ENCODE results near the gene ARHGAP31.
A peak's percentile ranks its signal among the peaks of the same experiment; 100 is the strongest.

The ARHGAP31 gene

DNA sequence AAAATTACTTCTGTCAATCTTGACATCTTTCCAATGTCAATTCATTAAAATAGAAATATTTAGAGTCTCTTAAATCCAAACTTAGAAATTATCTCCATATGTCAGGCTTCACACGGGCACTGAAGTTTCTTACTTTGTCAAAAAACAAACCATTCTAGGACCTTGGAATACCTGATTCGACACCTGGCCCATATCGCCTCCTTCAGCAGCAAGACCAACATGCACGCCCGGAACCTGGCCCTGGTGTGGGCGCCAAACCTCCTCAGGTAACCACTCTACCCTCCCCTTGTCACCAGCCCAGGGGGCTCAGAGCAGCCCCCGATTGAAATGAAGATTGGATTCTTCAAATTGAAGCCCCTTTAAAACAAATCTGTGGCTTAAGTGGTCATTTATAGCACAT lies 88.0 kb downstream of the ARHGAP31 start:
- DNase-seq (ENCODE audit: low spot score), result no peak

GRCh38 chr3:119388577-119388976 lies 94.4 kb downstream of the ARHGAP31 start:
- DNase-seq (ENCODE audit: low spot score), result no peak

DNA sequence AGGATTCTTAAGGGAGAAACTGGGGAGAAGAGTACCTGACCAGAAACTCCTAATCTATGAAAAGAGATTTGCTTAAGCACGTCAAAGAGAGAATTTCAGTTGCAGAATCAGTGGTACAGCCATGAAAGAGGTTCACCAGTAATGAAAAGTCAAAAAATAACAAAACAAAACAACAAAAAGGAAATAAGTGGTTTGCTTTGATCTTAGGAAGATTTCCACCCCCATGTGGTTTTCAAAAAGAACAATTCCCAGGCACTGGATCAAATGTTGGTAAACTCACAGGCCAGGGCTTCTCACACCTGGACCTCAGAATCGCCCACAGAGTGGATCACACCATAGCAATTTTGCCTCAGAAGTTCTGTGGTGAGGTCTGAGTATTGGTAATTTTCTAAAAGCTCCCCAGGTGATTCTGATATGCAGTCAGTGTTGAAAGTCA lies 101.8 kb downstream of the ARHGAP31 start:
- no peak for DNase-seq (ENCODE audit: low spot score)

GRCh38 chr3:119396870-119397269 lies 102.7 kb downstream of the ARHGAP31 start:
- no peak for DNase-seq (ENCODE audit: low spot score)

DNA sequence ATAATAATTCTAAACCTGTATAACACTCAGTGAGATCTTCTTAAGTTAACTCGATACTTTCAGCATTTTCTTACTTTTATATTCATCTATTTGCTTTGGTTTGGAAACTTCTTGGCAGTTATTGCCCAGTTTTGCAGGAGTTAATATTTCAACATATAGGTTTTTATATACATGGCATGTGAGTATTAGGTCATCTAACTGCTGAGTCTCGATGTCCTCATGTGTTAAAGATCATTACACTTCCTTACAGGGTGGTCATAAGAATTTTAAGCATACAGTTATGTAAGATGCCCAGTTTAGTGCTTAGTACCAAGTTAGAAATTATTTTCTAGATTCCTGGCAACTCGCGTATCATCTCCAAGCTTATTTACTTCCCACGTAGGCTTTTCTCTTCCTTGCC lies 106.3 kb downstream of the ARHGAP31 start:
- no peak for DNase-seq (ENCODE audit: low spot score)

- DNase-seq (ENCODE audit: low spot score), result no peak
Observed at GRCh38 chr3:119401069-119401468, 106.9 kb downstream of the ARHGAP31 start.

DNA sequence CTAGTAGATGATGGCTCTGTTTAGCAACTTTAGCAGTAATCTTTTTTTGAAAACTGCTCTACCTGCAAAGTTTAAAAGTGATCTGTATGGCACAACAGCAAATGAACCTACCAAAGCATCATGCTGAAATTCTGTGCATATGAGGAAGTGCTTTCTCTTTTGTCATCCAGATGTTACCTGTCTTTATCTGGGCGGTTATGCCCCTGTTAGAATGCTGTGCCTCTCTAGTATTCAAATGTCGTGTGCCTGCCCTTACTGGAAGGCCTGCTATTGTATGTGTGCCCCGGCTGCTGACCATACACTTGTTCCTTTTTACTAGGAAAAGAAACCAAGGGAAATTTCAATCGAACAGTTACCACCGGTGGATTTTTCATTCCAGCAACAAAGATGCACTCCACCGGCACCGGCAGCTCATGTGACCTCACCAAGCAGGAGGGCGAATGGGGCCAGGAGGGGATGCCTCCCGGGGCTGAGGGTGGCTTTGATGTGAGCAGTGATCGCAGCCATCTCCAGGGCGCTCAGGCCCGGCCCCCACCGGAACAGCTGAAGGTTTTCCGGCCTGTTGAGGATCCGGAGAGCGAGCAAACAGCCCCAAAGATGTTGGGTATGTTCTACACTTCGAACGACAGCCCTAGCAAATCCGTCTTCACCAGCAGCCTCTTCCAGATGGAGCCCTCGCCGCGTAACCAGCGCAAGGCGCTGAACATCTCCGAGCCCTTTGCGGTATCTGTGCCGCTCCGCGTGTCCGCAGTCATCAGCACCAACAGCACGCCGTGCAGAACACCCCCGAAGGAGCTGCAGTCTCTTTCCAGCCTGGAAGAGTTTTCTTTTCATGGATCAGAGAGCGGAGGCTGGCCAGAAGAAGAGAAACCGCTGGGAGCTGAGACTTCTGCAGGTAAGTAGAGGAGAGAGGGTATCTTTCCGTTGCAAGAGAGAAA lies 107.6 kb downstream of the ARHGAP31 start:
- no peak for DNase-seq (ENCODE audit: low spot score)

GRCh38 chr3:119402791-119403190 lies 108.6 kb downstream of the ARHGAP31 start:
- no peak for DNase-seq (ENCODE audit: low spot score)

- no peak for DNase-seq (ENCODE audit: low spot score)
Observed at GRCh38 chr3:119403201-119403600, 109.0 kb downstream of the ARHGAP31 start.

GRCh38 chr3:119405315-119405714 lies 111.1 kb downstream of the ARHGAP31 start:
- no peak for DNase-seq (ENCODE audit: low spot score)

DNA sequence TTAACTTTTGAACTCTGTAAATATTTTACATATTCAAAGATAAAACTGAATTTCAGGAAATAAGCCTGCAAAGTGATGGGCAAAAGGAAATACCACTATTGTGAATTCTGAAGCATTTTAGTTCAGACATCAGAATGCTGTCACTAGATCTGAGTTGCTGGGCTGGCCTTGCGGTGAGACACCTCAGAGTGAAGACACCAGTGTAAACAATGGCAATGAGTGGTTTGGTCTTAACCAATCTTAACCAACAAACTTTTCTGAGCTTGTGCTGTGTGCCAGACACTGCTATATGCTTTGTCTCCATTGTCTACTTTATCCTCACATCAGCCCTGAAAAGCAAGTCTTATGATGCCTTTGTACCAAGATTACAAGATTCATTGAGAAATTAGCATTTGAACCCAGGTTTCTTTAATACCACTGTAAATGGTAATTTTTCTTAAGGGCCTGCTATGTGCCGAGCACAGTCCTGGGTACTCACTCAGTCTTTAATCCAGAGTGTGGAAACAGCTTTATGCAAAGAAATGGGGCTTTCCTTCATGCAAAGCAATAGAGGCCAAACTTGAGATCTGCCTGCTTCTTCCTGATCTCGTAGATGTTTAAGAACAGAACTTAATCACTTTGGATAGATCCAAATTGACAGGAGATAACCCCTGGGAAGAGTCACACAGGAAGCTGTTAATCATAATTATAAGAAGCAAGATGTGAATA lies 114.2 kb downstream of the ARHGAP31 start:
- no peak for DNase-seq (ENCODE audit: low spot score)

GRCh38 chr3:119409844-119410243 lies 115.7 kb downstream of the ARHGAP31 start:
- DNase-seq (ENCODE audit: low spot score), result no peak

DNA sequence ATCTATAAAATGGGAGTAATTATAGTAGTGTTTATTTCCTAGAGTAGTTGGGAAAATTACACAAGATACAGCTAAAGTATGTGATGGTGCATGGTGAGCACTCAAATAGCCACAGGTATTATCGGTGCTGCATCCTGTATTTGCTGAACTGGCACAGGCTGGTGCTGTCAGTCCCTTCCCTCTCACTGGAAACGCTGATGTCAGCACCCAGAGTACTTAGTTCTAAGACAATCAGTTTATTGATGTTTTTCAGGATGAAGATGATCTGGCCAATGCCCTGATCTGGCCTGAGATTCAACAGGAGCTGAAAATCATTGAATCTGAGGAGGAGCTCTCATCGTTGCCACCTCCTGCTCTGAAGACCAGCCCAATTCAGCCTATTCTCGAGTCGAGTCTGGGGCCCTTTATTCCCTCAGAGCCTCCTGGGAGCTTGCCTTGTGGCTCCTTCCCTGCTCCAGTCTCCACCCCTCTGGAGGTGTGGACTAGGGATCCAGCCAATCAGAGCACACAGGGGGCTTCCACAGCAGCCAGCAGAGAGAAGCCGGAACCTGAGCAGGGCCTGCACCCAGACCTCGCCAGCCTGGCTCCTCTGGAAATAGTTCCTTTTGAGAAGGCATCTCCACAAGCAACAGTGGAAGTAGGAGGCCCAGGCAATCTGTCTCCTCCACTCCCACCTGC lies 119.6 kb downstream of the ARHGAP31 start:
- no peak for DNase-seq (ENCODE audit: low spot score)

GRCh38 chr3:119416873-119417272 lies 122.7 kb downstream of the ARHGAP31 start:
- DNase-seq (ENCODE audit: low spot score), result no peak

GRCh38 chr3:119417771-119418512 lies 123.8 kb downstream of the ARHGAP31 start:
- DNase-seq (ENCODE audit: low spot score), result no peak

DNA sequence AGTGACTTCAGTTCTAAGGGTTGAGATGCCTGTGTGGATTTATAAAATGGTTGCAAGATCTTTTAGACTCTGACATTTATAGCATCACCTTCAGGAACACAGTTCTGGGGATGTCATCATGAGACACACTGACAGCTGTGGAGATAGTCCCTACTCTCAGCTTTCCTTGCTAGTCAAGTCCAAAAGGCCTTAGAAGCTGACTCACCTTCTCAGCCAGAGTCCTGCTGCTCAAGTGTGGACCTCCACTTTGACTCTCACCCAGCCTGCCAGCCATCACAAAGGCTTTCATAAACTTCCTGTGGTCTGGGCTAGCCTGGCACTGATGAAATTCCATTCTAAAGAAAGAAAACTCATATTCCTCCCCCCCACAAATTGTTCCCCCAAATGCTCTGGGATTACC lies 124.5 kb downstream of the ARHGAP31 start:
- DNase-seq (ENCODE audit: low spot score), result no peak

DNA sequence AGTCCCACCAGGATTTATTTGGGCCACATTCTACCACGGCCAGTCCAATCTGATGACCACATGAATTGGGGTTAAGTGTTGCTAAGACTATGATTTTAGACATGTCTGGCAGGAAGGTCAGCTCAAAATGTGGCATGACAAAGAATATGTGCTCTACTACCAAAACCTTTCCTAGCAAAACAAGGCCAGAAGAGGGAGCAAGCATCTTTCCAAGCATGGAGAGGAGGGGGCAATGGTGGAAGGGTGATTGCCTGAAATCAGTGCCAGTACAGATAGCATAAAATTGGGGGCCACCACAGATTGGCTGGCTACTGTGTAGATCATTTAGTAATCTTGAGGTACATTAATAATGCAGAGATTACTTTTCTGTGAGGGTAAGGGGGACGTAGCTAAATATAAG lies 126.0 kb downstream of the ARHGAP31 start:
- peak; percentile 45 for DNase-seq (ENCODE audit: low spot score)

- DNase-seq (ENCODE audit: low spot score), result no peak
Observed at GRCh38 chr3:119427669-119428068, 133.5 kb downstream of the ARHGAP31 start.

DNA sequence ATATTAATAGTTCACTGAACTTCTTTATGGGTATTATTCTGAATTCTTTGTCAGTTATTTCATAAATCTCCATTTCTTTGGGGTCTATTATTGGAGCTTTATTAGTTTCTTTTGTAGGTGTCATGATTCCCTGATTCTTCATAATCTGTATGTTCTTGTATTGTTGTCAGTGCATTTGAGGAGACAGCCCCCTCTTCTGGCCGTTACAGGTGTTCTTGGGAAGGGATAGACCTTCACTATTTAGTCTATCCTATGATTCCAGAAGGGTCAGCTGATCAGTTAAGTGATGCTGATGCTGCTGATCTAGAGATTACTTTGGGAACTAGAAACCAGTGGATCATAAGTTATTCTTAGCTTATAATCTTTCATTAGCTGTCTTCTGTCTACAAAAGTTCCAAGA lies 134.4 kb downstream of the ARHGAP31 start:
- no peak for DNase-seq (ENCODE audit: low spot score)

- no peak for DNase-seq (ENCODE audit: low spot score)
Observed at GRCh38 chr3:119433613-119434325, 139.6 kb downstream of the ARHGAP31 start.

- no peak for DNase-seq (ENCODE audit: low spot score)
Observed at GRCh38 chr3:119434703-119435102, 140.5 kb downstream of the ARHGAP31 start.
